Stomach (tissue), 9 donors: ENCODE measurements around the gene RHEX. TPM values are rescaled to one million over a fixed set of nuclear protein-coding genes. Genes with fewer than 3 reads are reported as not detected.
"Not testable (repeated sequence)": the region's sequence is repeated elsewhere in the genome, so short reads cannot be mapped to it uniquely, and the experiment has no call there.

Source experiments
- DNase-seq, 2 donors: peaks; one replicate each; pipeline versions ENCODE4 v3.0.0 to v3.0.0-alpha.2; 2013 to 2019
- H3K27ac ChIP-seq, 5 donors: fragments of 200-600 bp in 4 of 5; sonication (generic) in 4 of 5; one replicate each; pipeline ENCODE4 v1.5.1; 2013 to 2019; ENCODE audit warnings: mild to moderate bottlenecking in 1 of 5, moderate library complexity in 1 of 5
- H3K27me3 ChIP-seq, 3 donors: fragments of 200-600 bp; sonication (generic); one replicate each; pipeline ENCODE4 v1.5.1; 2017 to 2019; ENCODE audit warnings: mixed run types in 1 of 3
- H3K36me3 ChIP-seq, 4 donors: fragments of 200-600 bp; sonication (generic); 1 replicate in 3 of 4; 2 replicates in 1 of 4; pipeline ENCODE4 v1.5.1; 2016 to 2019
- H3K4me1 ChIP-seq, 4 donors: fragments of 200-600 bp; sonication (generic); one replicate each; pipeline ENCODE4 v1.5.1; 2016 to 2019
- H3K4me3 ChIP-seq, 4 donors: fragments of 200-600 bp; sonication (generic) in 3 of 4; one replicate each; pipeline ENCODE4 v1.5.1; 2016 to 2019; ENCODE audit warnings: mild to moderate bottlenecking in 1 of 4
- H3K9me3 ChIP-seq, 4 donors: fragments of 200-600 bp; sonication (generic); one replicate each; pipeline ENCODE4 v1.5.1; 2016 to 2019
- CTCF ChIP-seq, 7 experiments: fragments of 450-650 bp in 4 of 7; fragments of 200-600 bp in 3 of 7; sonication (generic) in 3 of 7; IDR thresholded peaks; one replicate each; pipeline ENCODE4 v1.5.1; 2016 to 2019; ENCODE audit warnings: antibody characterized with exemption in 7 of 7, control low read depth in 2 of 7, mild to moderate bottlenecking in 1 of 7
- EP300 ChIP-seq: sonication (generic); formaldehyde crosslinking; IDR thresholded peaks from one replicate; pipeline ENCODE4 v1.6.1; 2017; ENCODE audit warnings: antibody characterized with exemption
- POLR2A ChIP-seq, 4 donors: fragments of 450-650 bp; IDR thresholded peaks; one replicate each; pipeline ENCODE4 v1.6.1; 2016; ENCODE audit warnings: antibody characterized with exemption in 4 of 4, control low read depth in 2 of 4, mild to moderate bottlenecking in 1 of 4, moderate library complexity in 1 of 4
- POLR2AphosphoS5 ChIP-seq, 3 donors: sonication (generic); formaldehyde crosslinking; IDR thresholded peaks; one replicate each; pipeline ENCODE4 v1.6.1; 2016; ENCODE audit warnings: antibody characterized with exemption in 3 of 3
- whole genome bisulfite sequencing, 5 donors: extraction: QIAGEN DNeasy Blood & Tissue Kit in 3 of 5; methylation state at CpG; one replicate each; pipeline versions ENCODE4 v1.1.5 to v1.1.7; 2013 to 2018; 5-methylcytosine and 5-hydroxymethylcytosine counted together
- intact Hi-C: fragments of 100-400 bp; cut with DNase I; formaldehyde crosslinking; loops from one replicate; pipeline ENCODE4 v1.15.1; 2023; ENCODE audit warnings: low total_unique reads
- polyA plus RNA-seq, 3 donors: library from polyadenylated mRNA; stranded (reverse); fragments of 200-250 nt; gene quantifications; one replicate each; pipeline ENCODE4 v1.2.3, GENCODE V29; 2013
- total RNA-seq, 5 donors: library from RNA; depleted of rRNA; stranded (reverse); fragments of >200 nt; gene quantifications; one replicate each; pipeline versions ENCODE4 v1.1.0 to v1.2.3, GENCODE V29; 2014 to 2016
- donor health status: healthy with polysubstance abuse.
- donor health status: Bipolar disorder and iron deficiency.
- donor health status: healthy.

Gene RHEX
- total and polyA plus RNA-seq, 8 donors: 0.83 to 10.5 (median 1.6) TPM; not detected in 2

GRCh38 chr1:206048582-206048981, 4.4 kb upstream of the RHEX start:
- WGBS, 5 donors: 31 to 58% (median 38%) methylated on average over 6 of the region's 6 CpGs
- Histone ChIP-seq H3K36me3 (no peaks in the 10 kb centered on the region), H3K9me3 (no peaks in the 10 kb centered on the region), H3K27me3 (no peaks in the 10 kb centered on the region), H3K4me3 (no peak overlapping the region), H3K27ac (peak overlapping the region in 3 of 5 donors; percentile 39 to 66 (median 59)), H3K4me1 (peaks cover 0 to 10% (median 8%) of the 10 kb centered on the region in 4 donors)
- no peak for TF ChIP-seq POLR2A (IDR thresholded peaks at IDR 0.05)
- peak in 1 of 3 donors; percentile 51 for TF ChIP-seq POLR2AphosphoS5 (IDR thresholded peaks at IDR 0.05)
- intact Hi-C loops: no loop called here
- DNase-seq: peak; percentile 76 to 91

- Histone ChIP-seq H3K27me3 (no peaks in the 10 kb centered on the region), H3K36me3 (no peaks in the 10 kb centered on the region), H3K9me3 (no peaks in the 10 kb centered on the region), H3K4me1 (peaks cover 0 to 10% (median 8%) of the 10 kb centered on the region in 4 donors), H3K27ac (peak overlapping the region in 1 of 5 donors; percentile 18), H3K4me3 (no peak overlapping the region)
- intact Hi-C loops: no loop called here
- no peak for DNase-seq
- TF ChIP-seq POLR2A (IDR thresholded peaks at IDR 0.05): no peak
Measured at GRCh38 chr1:206049293-206049692, 3.7 kb upstream of the RHEX start.

GRCh38 chr1:206049919-206050600, 2.9 kb upstream of the RHEX start:
- H3K4me1 ChIP-seq: peaks cover 0 to 10% (median 8%) of the 10 kb centered on the region in 4 donors
- H3K27me3 ChIP-seq: no peaks in the 10 kb centered on the region
- no peak for DNase-seq
- no peaks in the 10 kb centered on the region for H3K9me3 ChIP-seq
- peak overlapping the region in 1 of 5 donors; percentile 18 for H3K27ac ChIP-seq
- no peak overlapping the region for H3K4me3 ChIP-seq
- H3K36me3 ChIP-seq: no peaks in the 10 kb centered on the region
- TF ChIP-seq POLR2AphosphoS5 (IDR thresholded peaks at IDR 0.05) (no peak), EP300 (no peak), CTCF (IDR thresholded peaks at IDR 0.05) (no peak), POLR2A (IDR thresholded peaks at IDR 0.05) (no peak)
- 70 to 80% (median 75%) methylated on average over 3 of the region's 3 CpGs for WGBS, 5 donors
- intact Hi-C loops: no loop called here

GRCh38 chr1:206050655-206051235, 2.2 kb upstream of the RHEX start:
- Histone ChIP-seq H3K9me3 (no peaks in the 10 kb centered on the region), H3K4me1 (peaks cover 0 to 10% (median 8%) of the 10 kb centered on the region in 4 donors), H3K27ac (no peak overlapping the region), H3K36me3 (no peaks in the 10 kb centered on the region), H3K4me3 (no peak overlapping the region), H3K27me3 (no peaks in the 10 kb centered on the region)
- TF ChIP-seq POLR2A (IDR thresholded peaks at IDR 0.05): no peak
- TF ChIP-seq CTCF (IDR thresholded peaks at IDR 0.05): no peak
- TF ChIP-seq EP300: no peak
- no peak for TF ChIP-seq POLR2AphosphoS5 (IDR thresholded peaks at IDR 0.05)
- 72 to 84% (median 75%) methylated on average over 6 of the region's 6 CpGs for WGBS, 5 donors
- intact Hi-C loops: no loop called here
- DNase-seq: peak in 1 of 2 donors; percentile 62

- H3K4me1 ChIP-seq, intact Hi-C loops, H3K27me3 ChIP-seq, H3K36me3 ChIP-seq, H3K4me3 ChIP-seq, DNase-seq, H3K9me3 ChIP-seq: not testable (repeated sequence)
- H3K27ac ChIP-seq: peak overlapping the region in 1 of 5 donors; percentile 43
- 67 to 82% (median 75%) methylated on average over 3 to 6 of the region's 8 CpGs for WGBS, 5 donors
Measured at GRCh38 chr1:206052231-206052865, 625 bp upstream of the RHEX start.

- H3K27me3 ChIP-seq, H3K4me1 ChIP-seq, H3K36me3 ChIP-seq, H3K9me3 ChIP-seq, DNase-seq, H3K4me3 ChIP-seq, intact Hi-C loops: not testable (repeated sequence)
- peak overlapping the region in 1 of 5 donors; percentile 43 for H3K27ac ChIP-seq
- 92 to 98% (median 94%) methylated on average over 4 of the region's 4 CpGs for WGBS, 5 donors
Measured at GRCh38 chr1:206053616-206054015, 643 bp downstream of the RHEX start.

GRCh38 chr1:206055069-206055625, 2.2 kb downstream of the RHEX start:
- H3K36me3 ChIP-seq, H3K9me3 ChIP-seq, H3K4me3 ChIP-seq, H3K4me1 ChIP-seq, DNase-seq, intact Hi-C loops, H3K27ac ChIP-seq, H3K27me3 ChIP-seq: not testable (repeated sequence)
- WGBS, 5 donors: 87 to 93% (median 89%) methylated on average over 12 of the region's 12 CpGs

- intact Hi-C loops, H3K36me3 ChIP-seq, DNase-seq, H3K4me3 ChIP-seq, H3K4me1 ChIP-seq, H3K27me3 ChIP-seq, H3K9me3 ChIP-seq, H3K27ac ChIP-seq: not testable (repeated sequence)
- WGBS, 5 donors: 79 to 84% (median 83%) methylated on average over 8 of the region's 8 CpGs
Measured at GRCh38 chr1:206055639-206056323, 2.8 kb downstream of the RHEX start.
